GM21528 (cell line): ENCODE measurements around the gene EOLA1.
"Not testable (repeated sequence)": the region's sequence is repeated elsewhere in the genome, so short reads cannot be mapped to it uniquely, and the experiment has no call there.

Source experiments
- ATAC-seq: cut with Tn5 transposase; IDR thresholded peaks from one replicate; pipeline ENCODE4 v1.9.1; 2021; ENCODE audit warnings: mild to moderate bottlenecking, moderate library complexity; ENCODE audit not compliant: unreplicated experiment, low FRiP score

The EOLA1 gene

DNA sequence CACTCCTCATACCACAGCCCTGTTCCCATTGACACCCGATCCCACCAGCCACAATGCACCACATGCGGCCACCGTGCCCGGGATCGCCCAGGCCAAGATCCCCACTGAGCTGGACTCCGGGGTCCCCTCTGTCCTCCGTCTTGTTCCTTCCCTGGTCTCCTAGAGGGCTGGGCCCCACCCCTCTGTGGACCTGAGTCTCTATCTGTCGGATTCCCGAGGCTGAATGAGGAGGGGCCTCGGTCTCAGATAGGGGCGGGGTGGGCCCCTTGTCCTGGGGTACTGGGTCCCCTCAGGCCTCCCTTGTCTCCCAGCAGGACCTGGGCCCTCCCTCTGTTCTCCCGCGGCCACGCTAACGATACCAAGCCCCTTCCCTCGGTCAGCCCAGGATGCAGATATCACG lies 44.8 kb downstream of the EOLA1 start:
- ATAC-seq, result not testable (repeated sequence)

DNA sequence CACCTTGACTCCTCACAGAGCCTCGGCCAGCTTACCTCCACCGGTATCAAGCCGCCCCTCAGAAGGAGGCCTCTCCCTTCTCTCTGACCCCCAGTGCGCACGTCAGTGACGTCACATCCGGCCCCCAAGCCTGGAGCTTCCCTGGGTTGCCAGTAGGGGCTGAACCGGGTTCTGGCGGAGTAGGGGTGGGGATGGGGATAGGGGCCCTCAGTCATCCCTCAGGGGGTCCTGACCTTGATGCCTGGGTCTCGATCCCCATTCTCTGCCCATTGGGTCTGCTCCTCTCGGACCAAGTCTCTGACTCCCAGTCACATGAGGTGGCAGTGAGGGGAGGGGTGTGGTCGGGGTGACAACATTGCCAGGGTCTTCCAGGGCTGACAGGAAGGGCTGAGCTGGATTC lies 46.5 kb downstream of the EOLA1 start, which contains the start of gene MAGEA9B:
TSS of gene MAGEA9B (minus strand) at position 101 of the 400 bp plus-strand sequence. CDS start 4,280 bp downstream, outside the sequence.
- not testable (repeated sequence) for ATAC-seq

DNA sequence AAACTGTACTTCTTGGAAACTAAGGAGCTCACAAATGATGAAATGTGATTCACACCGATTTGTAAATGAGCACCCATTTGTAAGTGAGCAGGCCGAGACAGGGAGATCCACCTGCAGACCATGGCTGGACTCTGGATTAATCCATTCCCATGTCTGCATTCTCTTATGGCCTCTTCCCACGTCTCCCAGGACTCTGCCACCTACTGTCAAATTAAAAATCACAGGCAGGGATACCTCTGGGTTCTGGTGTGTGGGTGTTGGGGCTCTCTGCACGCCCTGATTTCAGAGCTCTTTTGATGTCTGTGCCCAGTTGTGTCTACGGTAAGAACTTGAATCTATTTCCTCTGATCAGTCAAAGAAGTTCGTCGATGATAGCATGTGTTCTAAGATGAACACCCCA lies 50.2 kb downstream of the EOLA1 start:
- ATAC-seq, result not testable (repeated sequence)

DNA sequence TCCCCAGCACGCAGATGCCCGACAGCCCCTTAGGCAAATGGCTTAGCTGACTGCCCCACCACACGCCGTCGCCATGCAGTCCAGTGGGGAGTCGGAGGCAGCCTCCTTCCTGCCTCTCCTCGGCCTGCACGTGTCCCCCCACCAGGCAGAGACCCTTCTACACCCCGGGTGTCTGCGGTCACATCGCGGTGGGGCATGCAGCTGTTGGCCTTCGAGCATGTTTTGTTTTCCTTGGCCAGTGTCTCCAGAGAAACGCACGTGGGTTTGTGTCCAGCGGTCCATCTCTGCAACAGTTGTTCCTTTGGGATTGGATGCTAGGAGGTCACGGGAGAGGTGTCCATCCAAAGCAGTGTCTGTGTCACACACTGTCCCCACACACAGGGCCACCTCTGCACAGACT lies 54.4 kb downstream of the EOLA1 start, which contains the start of gene HSFX2:
TSS of gene HSFX2 (minus strand) at position 101 of the 400 bp plus-strand sequence. CDS start 614 bp downstream, outside the sequence.
- ATAC-seq, result not testable (repeated sequence)

DNA sequence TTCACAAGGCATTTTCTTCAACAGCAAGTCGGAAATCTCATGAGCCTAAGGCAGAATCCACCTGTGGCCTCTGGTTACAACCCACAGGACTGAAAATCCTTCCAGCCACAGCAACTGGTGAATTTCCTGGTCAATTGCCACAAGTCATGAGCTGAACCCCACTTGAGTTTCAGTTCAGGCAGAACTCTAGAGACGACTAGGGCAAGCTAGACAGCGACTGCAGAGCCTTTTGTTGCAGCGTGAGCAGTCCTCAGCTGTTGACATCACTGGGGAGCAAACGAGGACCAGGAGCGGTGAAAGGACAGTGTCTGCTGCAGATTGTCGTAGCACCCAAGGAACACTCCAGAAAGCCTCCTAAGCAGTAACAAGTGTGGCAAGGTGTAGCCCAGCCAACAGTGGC lies 55.1 kb downstream of the EOLA1 start:
- ATAC-seq, result not testable (repeated sequence)
